Skin of body (tissue), 2 donors: ENCODE data around the gene FZD7. TPM values are rescaled to one million over a fixed set of nuclear protein-coding genes. Genes with fewer than 3 reads are reported as not detected.
A peak's percentile ranks its signal among the peaks of the same experiment; 100 is the strongest.

Experiments
- DNase-seq: peaks from one replicate; lab custom pipeline; 2025; lab: John Stamatoyannopoulos, UW
- total RNA-seq: library from RNA; depleted of rRNA; stranded (reverse); fragments of >200 nt; gene quantifications from one replicate; pipeline ENCODE4 v1.2.3, GENCODE V29; 2014

The FZD7 gene
- total RNA-seq, 1 donor from 2014 or later = 50.2 TPM

DNA sequence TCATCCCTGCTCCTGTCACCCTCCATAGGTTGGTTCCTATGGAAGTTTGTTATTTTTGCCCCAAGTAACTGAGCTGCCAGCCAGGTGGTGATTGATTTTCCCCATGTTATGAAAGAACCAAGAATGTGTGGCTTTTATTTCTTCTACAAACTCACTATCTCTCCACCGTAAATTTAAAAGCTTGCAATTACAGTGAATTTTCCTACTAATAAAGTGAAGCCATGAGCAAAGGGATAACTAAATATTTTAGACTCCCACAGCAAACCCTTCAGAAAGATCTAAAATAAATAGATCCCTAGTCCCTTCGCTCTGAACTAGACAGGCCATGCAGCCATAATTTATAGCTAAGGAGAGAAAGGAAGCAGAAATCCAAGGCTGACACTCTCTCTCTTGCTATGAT is 33.2 kb downstream of the FZD7 start:
- DNase-seq = no peak

DNA sequence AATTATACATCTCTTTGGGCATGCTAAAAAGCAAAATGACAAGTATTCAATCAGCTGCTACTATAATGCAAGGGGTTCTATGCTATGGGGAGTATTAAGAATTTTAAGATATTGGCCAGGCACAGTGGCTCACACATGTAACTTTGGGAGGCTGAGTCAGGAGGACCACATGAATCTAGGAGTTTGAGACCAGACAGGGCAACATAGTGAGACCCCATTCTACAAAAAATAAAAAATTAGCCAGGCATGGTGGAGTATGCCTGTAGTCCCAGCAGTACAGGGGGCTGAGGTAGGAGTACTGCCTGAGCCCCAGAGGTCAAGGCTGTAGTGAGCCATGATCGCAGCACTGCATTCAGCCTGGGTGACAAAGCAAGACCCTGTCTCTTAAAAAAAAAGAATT is 33.9 kb downstream of the FZD7 start:
- DNase-seq = no peak

DNA sequence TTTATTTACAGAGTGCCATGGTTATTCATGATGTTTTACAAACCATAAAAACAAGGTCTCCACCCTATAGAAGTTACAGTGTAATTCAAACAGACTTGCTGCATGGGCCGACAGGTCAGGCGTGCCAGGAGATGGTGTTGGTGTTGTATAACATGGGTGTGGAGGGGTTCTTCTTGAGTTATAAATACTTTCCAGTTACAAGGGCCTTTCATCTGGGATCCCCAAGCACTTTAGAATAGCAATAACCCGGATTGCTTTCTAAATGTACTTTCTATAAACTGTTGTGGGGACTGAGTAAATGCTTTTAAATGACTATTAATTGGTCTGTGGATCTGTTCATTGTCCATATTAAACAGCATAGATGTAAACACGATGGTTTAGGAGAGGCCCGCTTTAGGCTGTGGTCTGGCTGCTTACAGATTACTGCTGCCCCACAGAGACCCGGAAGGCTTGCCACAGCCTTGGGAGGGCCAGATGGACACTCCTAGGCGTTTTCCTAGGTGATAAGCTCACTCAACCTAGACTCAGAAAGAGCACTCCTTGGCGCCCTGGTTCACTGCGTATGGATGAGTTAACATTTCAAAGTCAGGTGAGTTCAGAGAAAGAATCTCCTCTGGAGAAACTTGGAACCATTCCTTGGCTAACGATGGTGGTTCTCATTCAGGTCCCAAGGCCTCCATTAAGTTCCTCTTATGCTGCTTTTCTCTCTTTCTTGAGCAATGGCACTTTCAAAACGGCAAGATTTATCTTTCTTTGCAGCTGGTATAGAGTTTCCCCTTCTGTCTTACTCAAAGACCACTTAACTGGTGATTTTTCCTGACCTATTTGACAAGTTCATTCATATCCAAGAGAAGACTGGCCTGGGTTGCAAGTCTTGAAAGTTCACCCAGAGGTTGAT is 35.8 kb downstream of the FZD7 start:
- peak; percentile 42 for DNase-seq

DNA sequence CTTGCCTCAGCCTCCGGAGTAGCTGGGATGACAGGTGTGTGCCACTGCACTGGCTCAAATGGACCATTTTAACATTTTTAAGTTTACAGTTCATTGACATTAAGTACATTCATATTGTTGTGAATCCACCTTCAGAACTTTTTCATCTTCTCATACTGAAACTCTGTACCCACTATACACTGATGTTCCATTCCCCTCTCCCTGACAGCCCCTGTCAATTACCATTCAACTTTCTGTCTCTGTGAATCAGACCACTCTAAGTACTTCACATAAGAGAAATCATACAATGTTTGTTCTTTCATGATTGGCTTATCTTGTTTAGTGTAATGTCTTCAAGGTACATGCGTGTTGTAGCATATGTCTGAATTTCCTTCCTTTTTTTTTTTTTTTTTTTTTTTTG is 37.5 kb downstream of the FZD7 start:
- no peak for DNase-seq

DNA sequence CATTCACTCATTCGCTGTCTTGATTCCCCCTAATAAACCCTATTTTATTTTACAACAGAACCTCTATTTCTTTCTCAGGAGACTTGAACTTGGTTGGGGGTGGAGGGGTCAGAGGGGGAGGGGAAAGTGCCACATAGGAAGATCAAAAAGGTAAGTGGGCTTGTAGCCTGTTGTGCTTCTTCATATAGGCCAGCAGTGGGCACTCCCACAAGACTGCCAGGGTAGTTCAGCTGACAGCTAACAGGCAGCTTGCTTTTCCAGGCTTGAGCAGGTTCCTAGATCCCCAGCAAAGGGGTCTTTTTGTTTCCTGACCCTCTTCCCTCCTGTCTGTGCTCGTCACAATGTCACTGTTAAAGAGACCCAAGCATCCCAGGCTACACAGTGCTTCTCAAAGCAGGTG is 38.6 kb downstream of the FZD7 start:
- DNase-seq = no peak

DNA sequence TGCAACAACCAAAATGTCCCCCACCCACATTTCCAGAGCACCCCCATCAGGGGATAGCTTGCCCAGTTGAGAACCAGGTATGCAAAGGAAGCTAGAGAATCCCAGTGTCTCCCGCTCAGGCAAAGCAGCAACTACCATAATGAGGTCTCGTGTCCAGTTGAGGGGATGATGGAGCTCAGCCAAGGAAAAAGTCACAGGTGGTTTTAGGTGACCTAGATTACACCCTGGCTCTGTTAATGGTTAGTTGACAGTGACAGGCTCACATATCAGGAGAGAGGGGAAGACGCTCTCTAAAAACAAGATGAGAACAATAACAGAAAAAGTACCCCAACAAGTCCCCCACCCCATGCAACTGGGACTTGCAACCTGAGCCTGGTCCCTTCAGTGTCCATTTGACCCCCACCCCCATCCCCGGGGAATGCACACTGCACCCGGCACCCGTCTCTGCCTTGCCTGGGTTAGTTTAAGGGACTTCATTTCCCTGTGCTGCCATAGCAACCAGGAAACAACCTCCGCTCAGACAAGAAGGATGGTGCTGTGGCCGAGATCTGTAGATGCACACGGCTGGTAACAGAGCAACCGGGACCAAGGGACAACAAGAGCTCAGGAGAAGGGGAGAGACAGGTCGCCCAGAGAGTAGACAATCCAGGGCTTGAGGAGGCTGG is 39.2 kb downstream of the FZD7 start, which contains the start of gene KIAA2012:
KIAA2012 (plus strand) TSS at position 519 of the 665 bp plus-strand sequence. CDS start 373 bp downstream, outside the sequence.
- no peak for DNase-seq

DNA sequence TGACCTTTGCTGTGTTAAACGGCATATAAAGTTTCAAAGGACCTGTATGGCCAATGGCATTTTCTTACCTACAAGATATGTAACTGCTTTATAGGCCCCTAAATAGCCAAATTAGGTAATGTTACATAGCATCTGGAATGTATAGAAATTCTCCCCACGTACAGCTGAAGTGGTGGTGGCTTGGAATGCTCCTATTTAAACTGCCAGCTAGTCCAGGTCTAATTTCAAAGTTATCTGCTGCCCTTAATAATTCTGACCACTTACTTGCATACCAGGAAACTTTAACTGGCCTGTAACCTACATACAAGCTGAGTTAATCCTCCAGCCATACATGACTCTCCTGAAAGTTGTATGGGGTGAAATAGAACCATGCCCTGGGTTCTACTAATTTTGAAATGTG is 40.7 kb downstream of the FZD7 start:
- DNase-seq = no peak

DNA sequence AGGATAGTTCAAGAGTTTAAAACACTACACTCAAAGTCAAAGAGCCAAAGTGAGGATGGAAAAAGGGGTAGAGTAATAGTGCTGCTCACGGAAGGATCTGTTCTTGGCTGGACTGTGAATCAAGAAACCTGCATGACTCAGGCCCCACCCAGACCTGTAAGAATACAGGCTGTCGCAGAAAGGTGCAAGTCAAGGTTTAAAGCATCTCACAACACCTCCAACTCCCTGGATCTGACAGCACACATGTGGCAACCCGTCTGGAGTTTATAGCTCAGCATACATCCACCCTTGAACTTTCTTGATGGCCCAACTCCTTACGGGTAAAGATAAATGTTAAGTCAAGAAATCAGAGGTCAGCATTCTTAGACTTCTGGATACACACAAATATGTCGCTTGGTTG is 45.7 kb downstream of the FZD7 start:
- no peak for DNase-seq

DNA sequence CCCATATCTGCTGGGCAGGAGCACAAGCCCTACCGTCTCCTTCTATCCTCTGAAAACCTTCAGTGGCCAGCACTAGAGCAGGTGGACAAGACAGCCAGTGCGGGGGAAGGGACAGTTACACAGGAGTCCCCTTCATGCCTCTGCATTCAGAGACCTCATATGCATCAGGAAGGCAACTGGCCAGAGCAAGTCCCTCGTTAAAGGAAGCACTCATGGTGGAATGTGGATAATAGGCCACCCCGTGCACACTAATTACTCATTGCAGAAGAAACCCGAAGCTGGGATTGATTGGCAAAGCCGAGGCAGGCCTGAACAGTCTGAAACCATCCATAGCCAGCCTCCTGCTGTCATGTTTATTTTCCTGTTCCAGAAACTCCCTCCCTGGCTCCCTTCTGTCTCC is 50.6 kb downstream of the FZD7 start:
- no peak for DNase-seq

Other genes with a start within 250 kb of the FZD7 start
- gene CDK15, start 227.3 kb upstream of the FZD7 start, total RNA-seq = 1.6 TPM
- gene KIAA2012, start 39.4 kb downstream of the FZD7 start, total RNA-seq = 0.10 TPM
- 80.5 TPM for gene SUMO1, start 204.7 kb downstream of the FZD7 start, total RNA-seq
- gene NOP58, start 231.9 kb downstream of the FZD7 start, total RNA-seq = 76.4 TPM